MV-4-11 (cell line): ENCODE results near the gene TM4SF18.

ENCODE experiments used
- DNase-seq: peaks from one replicate; lab custom pipeline; 2025; lab: John Stamatoyannopoulos, UW

Gene TM4SF18

DNA sequence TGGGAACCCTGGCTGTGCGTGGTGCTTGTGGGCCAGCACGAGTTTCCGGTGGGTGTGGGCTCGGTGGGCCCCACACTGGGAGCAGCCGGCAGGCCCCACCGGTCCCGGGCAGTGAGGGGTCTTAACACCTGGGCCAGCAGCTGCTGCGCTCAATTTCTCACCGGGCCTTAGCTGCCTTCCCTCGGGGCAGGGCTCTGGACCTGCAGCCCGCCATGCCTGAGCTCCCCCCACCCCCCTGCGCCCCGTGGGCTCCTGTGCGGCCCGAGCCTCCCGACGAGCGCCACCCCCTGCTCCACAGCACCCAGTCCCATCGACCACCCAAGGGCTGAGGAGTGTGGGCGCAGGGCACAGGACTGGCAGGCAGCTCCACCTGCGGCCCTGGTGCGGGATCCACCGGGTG is 49.4 kb downstream of the TM4SF18 start:
- no peak for DNase-seq

DNA sequence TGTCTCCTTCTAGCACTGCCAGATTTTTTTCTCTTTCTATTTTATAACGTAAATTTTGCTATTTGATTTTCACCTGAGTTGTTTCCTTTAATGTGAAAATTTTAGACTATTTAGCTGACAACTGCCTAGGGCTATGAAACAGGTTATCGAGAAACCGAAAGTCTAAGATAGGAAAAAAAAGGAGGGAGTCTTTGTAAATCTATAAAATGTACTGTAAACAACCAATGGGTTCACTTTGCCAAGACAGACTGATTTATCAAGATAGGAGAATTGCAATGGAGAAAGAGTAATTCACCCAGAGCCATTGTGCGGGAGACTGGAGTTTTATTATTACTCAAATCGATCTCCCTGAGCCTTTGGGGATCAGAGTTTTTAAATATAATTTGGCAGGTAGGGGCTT is 50.0 kb downstream of the TM4SF18 start:
- no peak for DNase-seq

DNA sequence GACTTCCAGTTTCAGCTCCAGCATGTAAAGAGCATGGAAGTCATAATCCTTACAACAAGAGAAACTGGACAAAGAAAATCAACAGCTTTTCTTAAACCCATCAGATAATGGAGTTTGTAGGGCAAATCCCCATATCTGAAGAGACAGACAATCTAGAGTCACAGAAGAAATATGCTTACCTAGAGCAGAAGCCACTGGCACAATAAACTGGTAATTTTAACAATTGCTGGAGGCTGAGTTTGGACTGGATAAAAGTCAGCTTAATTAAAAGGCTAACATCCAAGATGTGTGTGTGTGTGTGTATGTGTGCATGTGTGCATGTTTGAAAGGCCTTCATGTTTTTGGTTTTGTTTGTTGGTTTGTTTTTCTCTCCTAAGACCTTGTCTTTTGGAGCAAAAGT is 50.6 kb downstream of the TM4SF18 start:
- DNase-seq: no peak

DNA sequence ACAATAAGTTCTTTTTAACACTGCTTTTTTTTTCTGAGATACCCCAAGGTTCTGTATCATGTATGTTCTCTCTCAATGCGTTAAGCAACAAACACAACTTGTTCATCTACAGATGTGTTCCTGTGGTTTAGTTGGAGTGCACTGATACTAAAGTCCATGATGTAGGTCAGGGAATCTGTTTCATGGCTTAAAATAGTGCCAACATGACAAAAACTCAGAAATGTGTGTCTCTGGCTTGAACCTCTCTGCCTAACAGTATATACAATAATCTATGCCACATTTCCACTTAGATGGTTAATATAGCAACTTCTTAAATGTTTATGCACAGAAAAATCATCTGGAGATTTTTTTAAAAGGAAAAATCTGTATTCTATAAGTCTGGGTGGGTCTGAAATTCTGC is 51.1 kb downstream of the TM4SF18 start:
- no peak for DNase-seq

DNA sequence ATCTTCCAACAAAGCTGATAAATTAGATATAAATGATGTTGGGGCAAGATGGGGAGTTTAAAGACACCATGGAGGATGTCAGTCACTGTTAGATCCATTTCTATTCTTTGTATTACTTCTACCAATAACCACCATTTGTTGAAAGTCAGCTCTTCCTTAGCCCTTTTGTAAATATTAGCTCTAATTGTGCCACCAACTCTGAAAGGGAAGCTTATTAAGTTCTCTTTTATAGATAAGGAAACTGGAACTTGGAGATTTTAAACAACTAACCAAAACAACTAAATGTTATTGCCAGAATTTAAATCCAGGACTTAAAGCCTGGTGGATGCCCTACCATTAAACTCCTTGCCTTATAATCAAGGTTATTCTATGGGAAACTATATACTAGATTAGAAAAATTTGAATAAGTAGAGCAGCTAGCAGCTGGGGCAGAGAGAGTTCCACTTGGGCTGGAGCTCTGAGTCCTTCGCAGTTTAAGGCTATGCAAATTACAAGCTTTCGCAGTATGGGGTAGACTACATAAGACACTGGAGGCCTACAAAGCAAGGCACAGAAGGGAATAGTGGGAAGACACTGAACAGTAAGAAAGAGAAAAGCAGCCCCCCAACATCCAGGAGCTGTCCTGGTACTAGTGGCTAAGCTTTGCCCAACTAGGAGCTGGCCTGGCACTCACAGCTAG is 52.6 kb downstream of the TM4SF18 start:
- DNase-seq: no peak

DNA sequence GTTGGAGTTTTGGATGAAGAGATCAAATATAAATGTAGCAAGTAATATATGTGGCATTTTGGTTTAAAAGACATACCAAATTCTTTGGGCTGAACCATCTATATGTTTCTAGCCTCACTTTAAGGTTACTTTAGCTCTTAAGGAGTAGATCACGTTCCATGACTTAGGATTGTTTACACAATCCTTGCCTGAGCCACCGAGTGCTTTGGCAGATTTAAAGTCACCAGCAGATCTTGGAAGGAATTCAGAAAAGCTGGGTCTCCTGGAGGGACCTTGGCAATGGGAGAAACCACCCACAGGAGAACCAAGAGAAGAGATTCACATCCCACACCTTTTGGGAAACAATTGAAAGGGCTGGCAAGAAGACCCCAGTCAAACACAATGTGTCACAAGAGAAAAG is 54.5 kb downstream of the TM4SF18 start:
- DNase-seq: no peak

DNA sequence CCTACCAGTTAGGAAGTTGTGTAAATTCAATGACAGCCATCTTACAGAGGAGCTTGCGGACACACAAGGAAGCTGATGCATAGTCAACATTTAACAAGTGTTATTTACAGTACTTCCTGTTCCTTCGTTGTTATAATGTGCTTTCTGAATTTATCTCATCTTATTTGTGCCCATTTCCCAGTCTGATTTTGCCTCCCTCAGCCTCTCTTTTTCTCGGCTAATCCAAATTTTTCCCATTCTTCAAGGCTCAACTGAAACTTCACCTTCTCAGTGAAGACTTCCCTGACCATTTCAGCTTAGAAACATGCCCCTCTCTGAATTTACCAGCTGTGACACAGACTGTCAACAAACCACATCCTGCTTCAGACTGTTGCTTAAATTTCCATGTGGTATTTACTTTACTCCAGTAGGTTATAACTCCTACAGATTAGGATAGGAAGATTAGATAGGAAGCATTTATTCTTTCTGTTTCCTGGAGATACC is 56.1 kb downstream of the TM4SF18 start:
- DNase-seq: peak; percentile 81

DNA sequence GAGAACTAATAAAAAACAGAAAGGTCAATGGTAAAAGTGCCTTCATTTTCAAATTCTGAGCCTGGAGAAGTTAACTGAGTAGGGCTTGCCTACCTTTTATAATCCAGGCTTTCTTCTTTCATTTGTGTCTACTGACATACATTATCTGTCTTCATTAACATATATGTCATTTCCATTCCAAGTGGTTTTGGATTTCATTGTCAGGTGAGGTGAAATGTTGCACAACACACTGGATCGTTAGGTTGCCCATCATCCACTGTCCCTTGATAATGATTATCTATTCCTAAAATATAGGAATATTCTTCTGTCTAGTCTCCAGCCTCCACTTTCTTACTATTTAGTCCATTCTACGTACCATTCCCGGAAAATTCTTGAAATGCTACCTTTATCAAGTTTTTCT is 56.8 kb downstream of the TM4SF18 start:
- DNase-seq: no peak

DNA sequence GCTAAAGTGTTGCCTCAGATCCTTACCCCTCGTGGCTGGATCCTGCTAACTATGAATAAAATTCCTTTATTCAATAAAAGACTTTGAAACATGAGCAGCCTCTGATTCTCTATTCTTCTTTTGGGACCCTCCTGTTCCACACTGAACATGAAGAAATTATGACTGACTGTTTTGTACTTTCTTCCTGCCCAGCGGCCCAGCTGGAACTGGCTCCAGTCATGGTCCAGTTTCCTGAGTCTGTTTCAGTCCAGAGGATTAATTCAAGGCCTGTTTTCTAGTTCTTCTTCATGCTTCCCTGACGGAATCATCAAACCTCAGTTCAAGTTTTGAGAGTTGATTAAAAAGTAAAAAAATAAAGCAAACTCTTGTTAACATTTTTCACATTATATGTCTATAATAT is 59.2 kb downstream of the TM4SF18 start:
- DNase-seq: no peak

DNA sequence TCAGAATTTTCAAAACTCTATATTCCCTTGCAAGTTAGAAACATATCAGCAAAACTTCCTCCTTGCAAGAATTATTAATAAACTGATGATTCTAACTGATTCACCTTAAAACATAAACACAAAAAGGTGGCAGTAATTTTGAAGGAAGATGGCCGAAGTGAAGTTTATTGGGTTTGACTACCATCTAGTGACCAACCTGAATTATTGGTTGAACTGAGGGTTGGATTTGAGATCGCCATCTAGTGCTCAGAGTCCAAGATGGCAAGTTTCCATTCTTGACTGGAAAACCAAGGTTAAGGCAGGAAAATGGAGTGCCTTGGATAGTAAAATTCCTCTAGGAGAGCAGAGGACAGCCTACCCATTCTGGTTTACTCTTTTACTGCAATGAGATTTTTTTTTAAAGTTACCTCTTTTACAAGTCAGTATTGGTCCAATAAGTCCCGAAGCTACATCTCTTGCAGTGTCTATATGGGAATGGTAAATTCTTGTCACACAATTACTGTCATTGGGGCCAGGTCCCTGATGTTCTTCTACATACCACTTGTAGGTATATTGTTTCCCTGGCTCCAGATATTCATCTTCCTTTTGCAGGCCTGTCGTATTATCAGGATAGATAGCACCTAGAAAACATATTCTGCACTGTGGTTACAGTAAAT is 60.2 kb downstream of the TM4SF18 start:
- DNase-seq: peak; percentile 61

DNA sequence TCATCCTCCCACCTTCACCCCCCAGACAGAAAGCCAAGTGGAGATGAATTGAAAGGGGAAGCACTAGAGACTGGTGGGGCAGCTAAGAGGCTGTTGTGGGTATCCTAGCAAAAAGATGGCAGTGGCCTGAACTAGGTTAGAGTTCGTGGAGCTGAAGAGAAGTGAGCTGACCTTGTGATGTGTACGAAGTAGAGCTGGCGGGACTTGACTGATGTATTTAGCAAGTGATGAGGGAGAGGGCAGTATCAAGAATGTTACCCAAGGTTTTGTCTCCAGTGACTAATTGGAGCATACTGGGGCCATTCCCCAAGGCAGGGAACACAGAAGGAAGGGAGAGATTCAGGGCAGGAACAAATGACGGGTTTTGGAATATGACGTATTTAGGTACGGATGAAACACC is 61.8 kb downstream of the TM4SF18 start:
- no peak for DNase-seq

DNA sequence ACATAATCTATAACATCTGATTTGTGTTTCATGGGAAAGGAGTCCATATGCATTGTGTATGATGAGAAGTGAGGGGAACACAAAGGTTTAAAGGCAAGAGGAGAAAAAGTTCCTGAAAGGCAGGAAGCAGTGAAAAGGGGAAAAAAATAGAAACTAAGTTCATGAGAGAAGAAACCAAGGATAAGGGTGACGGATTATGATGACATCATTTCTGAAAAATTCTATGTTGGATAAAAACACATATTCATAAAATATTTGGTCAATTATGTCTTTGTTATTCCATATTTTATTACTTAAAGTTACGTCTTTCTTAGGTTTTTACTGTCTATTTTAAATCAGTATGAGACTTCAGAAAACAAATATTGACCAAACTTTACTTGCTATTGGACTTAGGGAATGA is 63.3 kb downstream of the TM4SF18 start:
- DNase-seq: no peak

DNA sequence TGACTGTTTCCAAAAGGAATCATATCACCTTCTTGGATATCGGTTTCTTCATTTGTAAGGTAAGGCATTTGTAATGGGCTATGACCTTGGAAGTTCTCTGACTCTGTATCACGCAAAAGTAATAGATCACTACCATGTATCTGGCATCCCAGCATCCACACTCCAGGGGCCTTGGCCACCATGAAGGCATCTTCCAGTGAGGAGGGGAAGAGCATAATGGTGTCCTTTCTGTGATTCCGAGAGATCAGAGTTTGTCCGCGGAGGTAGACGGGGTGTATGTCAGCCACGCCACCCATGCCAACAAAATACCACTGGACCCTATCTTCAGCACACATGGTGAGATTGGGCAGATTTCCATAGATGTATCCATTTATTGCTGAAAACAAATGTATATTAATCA is 63.7 kb downstream of the TM4SF18 start:
- DNase-seq: no peak
